HEK293 (cell line): Measurements from ENCODE around the gene LCE3B.

Experiments used
- CTCF ChIA-PET: fragments of 350-600 bp; formaldehyde crosslinking; extraction: SDS; loops from one replicate; lab custom pipeline; 2021; ENCODE audit warnings: antibody characterized with exemption; lab: Yijun Ruan, JAX
- POLR2A ChIA-PET: fragments of 300-600 bp; formaldehyde crosslinking; extraction: SDS; loops from one replicate; lab custom pipeline; 2020; ENCODE audit warnings: antibody characterized with exemption, inconsistent platforms; lab: Yijun Ruan, JAX
- H3K27ac ChIP-seq: fragments of 200-500 bp; sonication (Bioruptor generic); 2 replicates; pipeline ENCODE4 v1.5.1; 2014; ENCODE audit warnings: low read depth, low read length, control low read depth, inconsistent platforms; ENCODE audit errors: extremely low read depth
- H3K36me3 ChIP-seq, 2 experiments: fragments of 200-500 bp in 1 of 2; sonication (Bioruptor generic) in 1 of 2; 1 replicate in 1 of 2; 2 replicates in 1 of 2; pipeline ENCODE4 v1.5.1; 2014 to 2017; ENCODE audit warnings: inconsistent platforms in 2 of 2, low read length in 2 of 2; ENCODE audit not compliant: control insufficient read depth in 2 of 2, insufficient read depth in 1 of 2
- H3K4me1 ChIP-seq: fragments of 200-500 bp; sonication (Bioruptor generic); 2 replicates; pipeline ENCODE4 v1.5.1; 2014; ENCODE audit warnings: mild to moderate bottlenecking, low read length, inconsistent platforms; ENCODE audit not compliant: control insufficient read depth, insufficient read depth
- H3K4me3 ChIP-seq: 2 replicates; pipeline ENCODE4 v1.5.1; 2011; ENCODE audit warnings: low read depth, mild to moderate bottlenecking, control low read depth, low read length, moderate library complexity
- H3K9me3 ChIP-seq: fragments of 200-500 bp; sonication (Bioruptor generic); 2 replicates; pipeline ENCODE4 v1.5.1; 2014; ENCODE audit warnings: low read depth, low read length, inconsistent platforms; ENCODE audit not compliant: control insufficient read depth, insufficient read depth
- FEZF1 ChIP-seq: fragments of 450-650 bp; formaldehyde crosslinking; IDR thresholded peaks from 2 replicates; pipeline ENCODE4 v1.5.1; 2016; ENCODE audit warnings: missing biosample characterization, missing genetic modification characterization
- KLF8 ChIP-seq: fragments of 450-650 bp; formaldehyde crosslinking; IDR thresholded peaks from 2 replicates; pipeline ENCODE4 v1.5.1; 2016; ENCODE audit warnings: missing biosample characterization, missing genetic modification characterization
- KLF9 ChIP-seq: fragments of 450-650 bp; formaldehyde crosslinking; IDR thresholded peaks from 2 replicates; pipeline ENCODE4 v1.5.1; 2016; ENCODE audit warnings: missing biosample characterization, missing genetic modification characterization, low read depth
- ZFP37 ChIP-seq: fragments of 450-650 bp; formaldehyde crosslinking; IDR thresholded peaks from 2 replicates; pipeline ENCODE4 v1.5.1; 2016; ENCODE audit warnings: missing biosample characterization, missing genetic modification characterization
- ZNF114 ChIP-seq: fragments of 450-650 bp; formaldehyde crosslinking; IDR thresholded peaks from 2 replicates; pipeline ENCODE4 v1.5.0; 2017; ENCODE audit warnings: missing biosample characterization, missing genetic modification characterization
- ZNF133 ChIP-seq: fragments of 450-650 bp; formaldehyde crosslinking; IDR thresholded peaks from 2 replicates; pipeline ENCODE4 v1.5.1; 2016; ENCODE audit warnings: missing biosample characterization, missing genetic modification characterization
- ZNF16 ChIP-seq: fragments of 450-650 bp; formaldehyde crosslinking; IDR thresholded peaks from 2 replicates; pipeline ENCODE4 v1.5.1; 2016; ENCODE audit warnings: low read depth, missing biosample characterization, missing genetic modification characterization
- ZNF174 ChIP-seq: fragments of 450-650 bp; formaldehyde crosslinking; IDR thresholded peaks from 2 replicates; pipeline ENCODE4 v1.5.0; 2017; ENCODE audit warnings: missing biosample characterization, mild to moderate bottlenecking, missing genetic modification characterization
- ZNF391 ChIP-seq: fragments of 450-650 bp; formaldehyde crosslinking; IDR thresholded peaks from 2 replicates; pipeline ENCODE4 v1.5.1; 2016; ENCODE audit warnings: low read depth, missing biosample characterization, missing genetic modification characterization, borderline replicate concordance
- ZNF544 ChIP-seq: fragments of 450-650 bp; formaldehyde crosslinking; IDR thresholded peaks from 2 replicates; pipeline ENCODE4 v1.5.0; 2017; ENCODE audit warnings: missing biosample characterization, missing genetic modification characterization
- ZNF555 ChIP-seq: fragments of 450-650 bp; formaldehyde crosslinking; conservative IDR thresholded peaks from 2 replicates; pipeline ENCODE4 v1.5.1; 2017; ENCODE audit warnings: missing biosample characterization, mild to moderate bottlenecking, missing genetic modification characterization, inconsistent platforms
- ZNF558 ChIP-seq: fragments of 450-650 bp; formaldehyde crosslinking; IDR thresholded peaks from 2 replicates; pipeline ENCODE4 v1.5.1; 2016; ENCODE audit warnings: missing biosample characterization, missing genetic modification characterization
- TF ChIP-seq, protein P1 (sequence below): fragments of 450-650 bp; IDR thresholded peaks from 2 replicates; pipeline ENCODE4 v1.5.1; 2018; ENCODE audit warnings: missing biosample characterization, mild to moderate bottlenecking, missing genetic modification characterization
- TF ChIP-seq, protein P2 (sequence below): fragments of 450-650 bp; formaldehyde crosslinking; IDR thresholded peaks from 2 replicates; pipeline ENCODE4 v1.5.1; 2016; ENCODE audit warnings: missing biosample characterization, missing genetic modification characterization

The LCE3B gene

DNA sequence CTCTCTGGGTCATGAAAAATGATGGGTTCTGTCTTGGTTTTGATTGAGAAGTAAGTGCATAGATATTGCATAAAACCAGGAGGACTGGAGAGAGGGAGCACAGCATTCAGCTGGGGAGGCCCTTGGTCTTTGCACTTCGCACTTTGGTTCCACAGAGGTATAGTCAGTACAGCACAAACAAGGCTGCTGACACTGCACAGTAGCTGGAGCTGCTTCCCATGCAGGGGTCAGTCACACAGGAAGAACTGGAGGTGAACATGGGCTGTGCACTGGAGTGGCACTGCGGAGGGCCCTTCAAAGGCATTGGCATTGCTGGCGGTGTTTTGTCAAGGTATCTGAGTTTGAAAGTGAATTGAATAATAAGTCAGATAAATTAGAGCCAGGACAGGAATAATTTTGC lies 45.0 kb downstream of the LCE3B start (continued):
- TF ChIP-seq ZNF544 (tag by site-specific recombination) (no peak), KLF9 (tag by site-specific recombination) (no peak)

DNA sequence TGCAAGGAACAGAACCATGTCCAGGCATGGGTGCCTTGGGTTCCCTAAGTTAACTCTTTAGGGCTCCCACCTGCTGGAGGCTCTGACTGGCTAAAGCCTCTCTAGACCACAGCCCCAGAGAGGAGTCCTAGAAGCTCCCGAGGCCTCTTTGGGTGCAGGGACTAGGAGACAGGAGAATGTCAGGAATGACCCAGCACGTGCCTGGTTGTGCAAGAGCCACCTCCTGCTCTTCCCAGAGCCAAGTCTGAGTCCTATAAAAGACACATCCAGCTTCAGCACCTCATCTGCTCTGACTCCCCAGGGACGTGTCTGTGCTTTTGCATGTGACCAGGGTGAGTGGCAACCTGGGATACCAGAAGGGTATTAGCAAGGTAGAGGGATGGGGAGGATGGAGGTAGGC lies 49.5 kb downstream of the LCE3B start, which contains the start of gene LCE2D:
LCE2D (plus strand) TSS at position 283 of the 400 bp plus-strand sequence. CDS start 726 bp downstream, outside the sequence.
- H3K36me3 ChIP-seq: no peaks in the 10 kb centered on the region
- no peaks in the 10 kb centered on the region for H3K4me1 ChIP-seq
- H3K4me3 ChIP-seq: no peak within 1 kb of the TSS
- H3K9me3 ChIP-seq: no peaks in the 10 kb centered on the region
- CTCF ChIA-PET: interaction anchor here (0.6 to 4.1 kb wide), 4 partner anchors 9 to 473 kb away, joined by 3 to 27 read pairs (median 4); no protein-coding TSS in a partner anchor
- no peak within 1 kb of the TSS for H3K27ac ChIP-seq
- POLR2A ChIA-PET: no interaction called here
- no peak for TF ChIP-seq ZNF558 (tag by site-specific recombination)
- TF ChIP-seq ZNF555 (tag by site-specific recombination): no peak
- no peak for TF ChIP-seq KLF8 (tag by site-specific recombination)
- TF ChIP-seq, protein P1, sequence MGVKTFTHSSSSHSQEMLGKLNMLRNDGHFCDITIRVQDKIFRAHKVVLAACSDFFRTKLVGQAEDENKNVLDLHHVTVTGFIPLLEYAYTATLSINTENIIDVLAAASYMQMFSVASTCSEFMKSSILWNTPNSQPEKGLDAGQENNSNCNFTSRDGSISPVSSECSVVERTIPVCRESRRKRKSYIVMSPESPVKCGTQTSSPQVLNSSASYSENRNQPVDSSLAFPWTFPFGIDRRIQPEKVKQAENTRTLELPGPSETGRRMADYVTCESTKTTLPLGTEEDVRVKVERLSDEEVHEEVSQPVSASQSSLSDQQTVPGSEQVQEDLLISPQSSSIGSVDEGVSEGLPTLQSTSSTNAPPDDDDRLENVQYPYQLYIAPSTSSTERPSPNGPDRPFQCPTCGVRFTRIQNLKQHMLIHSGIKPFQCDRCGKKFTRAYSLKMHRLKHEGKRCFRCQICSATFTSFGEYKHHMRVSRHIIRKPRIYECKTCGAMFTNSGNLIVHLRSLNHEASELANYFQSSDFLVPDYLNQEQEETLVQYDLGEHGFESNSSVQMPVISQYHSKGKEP (tag by site-specific recombination): no peak
- no peak for TF ChIP-seq ZNF114 (tag by site-specific recombination)
- no peak for TF ChIP-seq ZFP37 (tag by site-specific recombination)
- no peak for TF ChIP-seq ZNF174 (tag by site-specific recombination)
- TF ChIP-seq, protein P2, sequence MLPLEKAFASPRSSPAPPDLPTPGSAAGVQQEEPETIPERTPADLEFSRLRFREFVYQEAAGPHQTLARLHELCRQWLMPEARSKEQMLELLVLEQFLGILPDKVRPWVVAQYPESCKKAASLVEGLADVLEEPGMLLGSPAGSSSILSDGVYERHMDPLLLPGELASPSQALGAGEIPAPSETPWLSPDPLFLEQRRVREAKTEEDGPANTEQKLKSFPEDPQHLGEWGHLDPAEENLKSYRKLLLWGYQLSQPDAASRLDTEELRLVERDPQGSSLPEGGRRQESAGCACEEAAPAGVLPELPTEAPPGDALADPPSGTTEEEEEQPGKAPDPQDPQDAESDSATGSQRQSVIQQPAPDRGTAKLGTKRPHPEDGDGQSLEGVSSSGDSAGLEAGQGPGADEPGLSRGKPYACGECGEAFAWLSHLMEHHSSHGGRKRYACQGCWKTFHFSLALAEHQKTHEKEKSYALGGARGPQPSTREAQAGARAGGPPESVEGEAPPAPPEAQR (tag by site-specific recombination): no peak
- TF ChIP-seq ZNF16 (tag by site-specific recombination): no peak
- TF ChIP-seq ZNF391: no peak
- TF ChIP-seq FEZF1: no peak
- no peak for TF ChIP-seq ZNF133 (tag by site-specific recombination)
